WI38 (cell line): ENCODE data around the gene LCT.
A peak's percentile ranks its signal among the peaks of the same experiment; 100 is the strongest.
"Not testable (repeated sequence)": the region's sequence is repeated elsewhere in the genome, so short reads cannot be mapped to it uniquely, and the experiment has no call there.

Experiments
- H3K4me3 ChIP-seq: 2 replicates; pipeline ENCODE4 v1.5.1; 2011; ENCODE audit warnings: low read depth, mild to moderate bottlenecking, control low read depth, low read length
- TF ChIP-seq, protein P1 (sequence below): IDR thresholded peaks from 2 replicates; pipeline ENCODE4 v1.5.1; 2012; ENCODE audit warnings: low read depth, mild to moderate bottlenecking, control low read depth, low read length

Gene LCT

DNA sequence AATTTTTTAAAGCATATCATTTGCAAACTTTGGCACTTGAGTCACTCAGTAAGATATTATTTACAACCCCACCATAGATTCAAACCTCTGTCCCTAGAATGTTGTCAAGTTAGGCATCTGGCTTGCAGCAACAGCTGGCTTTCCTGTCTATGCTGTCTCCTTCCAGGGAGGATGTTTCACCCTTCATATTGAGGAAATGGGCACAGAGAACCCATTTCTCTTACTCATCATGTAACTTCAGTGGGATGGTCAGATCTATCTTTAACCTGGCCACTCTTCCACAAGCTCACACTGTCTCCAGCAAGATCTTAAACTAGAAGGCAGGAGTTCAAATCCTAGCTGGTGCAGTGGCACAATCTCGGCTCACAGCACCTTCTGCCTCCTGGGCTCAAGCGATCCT, 15.8 kb downstream of the LCT start:
- TF ChIP-seq, protein P1, sequence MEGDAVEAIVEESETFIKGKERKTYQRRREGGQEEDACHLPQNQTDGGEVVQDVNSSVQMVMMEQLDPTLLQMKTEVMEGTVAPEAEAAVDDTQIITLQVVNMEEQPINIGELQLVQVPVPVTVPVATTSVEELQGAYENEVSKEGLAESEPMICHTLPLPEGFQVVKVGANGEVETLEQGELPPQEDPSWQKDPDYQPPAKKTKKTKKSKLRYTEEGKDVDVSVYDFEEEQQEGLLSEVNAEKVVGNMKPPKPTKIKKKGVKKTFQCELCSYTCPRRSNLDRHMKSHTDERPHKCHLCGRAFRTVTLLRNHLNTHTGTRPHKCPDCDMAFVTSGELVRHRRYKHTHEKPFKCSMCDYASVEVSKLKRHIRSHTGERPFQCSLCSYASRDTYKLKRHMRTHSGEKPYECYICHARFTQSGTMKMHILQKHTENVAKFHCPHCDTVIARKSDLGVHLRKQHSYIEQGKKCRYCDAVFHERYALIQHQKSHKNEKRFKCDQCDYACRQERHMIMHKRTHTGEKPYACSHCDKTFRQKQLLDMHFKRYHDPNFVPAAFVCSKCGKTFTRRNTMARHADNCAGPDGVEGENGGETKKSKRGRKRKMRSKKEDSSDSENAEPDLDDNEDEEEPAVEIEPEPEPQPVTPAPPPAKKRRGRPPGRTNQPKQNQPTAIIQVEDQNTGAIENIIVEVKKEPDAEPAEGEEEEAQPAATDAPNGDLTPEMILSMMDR, result no peak
- H3K4me3 ChIP-seq, result no peak overlapping the region

- H3K4me3 ChIP-seq, result no peak overlapping the region
- TF ChIP-seq, protein P1, result no peak
These were observed 16.9 kb downstream of the LCT start for GRCh38 chr2:135820003-135820618.

DNA sequence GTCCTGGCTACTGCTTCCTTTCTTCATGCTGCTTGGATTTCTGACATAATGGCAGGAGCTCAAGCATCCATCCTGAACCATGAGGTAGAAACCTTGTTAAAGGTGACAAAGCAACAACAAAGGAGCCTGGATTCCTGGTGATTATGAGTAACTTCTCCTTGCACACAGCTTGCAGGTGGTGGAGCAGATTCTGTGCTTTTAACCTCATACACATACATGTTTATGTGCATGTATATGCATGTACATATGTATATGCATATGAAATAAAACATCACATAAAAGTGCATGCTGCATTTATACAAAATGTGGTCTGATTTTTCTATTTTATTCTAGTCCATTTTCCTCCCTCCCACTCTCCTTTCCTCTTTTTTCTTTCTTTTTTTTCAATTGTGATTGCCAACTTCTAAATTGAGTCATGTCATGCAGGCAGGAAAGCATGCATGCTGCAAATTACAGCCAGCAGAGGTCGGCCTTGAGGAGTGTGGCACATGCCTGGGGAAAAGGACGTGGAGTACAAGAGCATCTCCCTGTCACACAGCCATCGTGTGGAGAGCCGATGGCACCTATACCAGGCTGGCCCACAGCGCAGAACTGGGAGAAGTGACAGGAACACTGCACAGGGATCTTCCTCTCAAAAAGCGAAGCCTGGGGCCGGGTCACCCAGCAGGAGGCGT, 17.9 kb downstream of the LCT start:
- TF ChIP-seq, protein P1, result peak; percentile 25; the same call in 1 of the 2 replicates
- H3K4me3 ChIP-seq, result no peak overlapping the region

GRCh38 chr2:135817951-135818350, 19.0 kb downstream of the LCT start:
- H3K4me3 ChIP-seq, result no peak overlapping the region
- TF ChIP-seq, protein P1, result no peak

GRCh38 chr2:135817466-135817865, 19.5 kb downstream of the LCT start:
- no peak overlapping the region for H3K4me3 ChIP-seq

GRCh38 chr2:135815269-135815668, 21.7 kb downstream of the LCT start:
- TF ChIP-seq, protein P1, result no peak
- H3K4me3 ChIP-seq, result no peak overlapping the region

More at GRCh38 chr2:135817466-135817865, 19.5 kb downstream of the LCT start:
- TF ChIP-seq, protein P1, result no peak

DNA sequence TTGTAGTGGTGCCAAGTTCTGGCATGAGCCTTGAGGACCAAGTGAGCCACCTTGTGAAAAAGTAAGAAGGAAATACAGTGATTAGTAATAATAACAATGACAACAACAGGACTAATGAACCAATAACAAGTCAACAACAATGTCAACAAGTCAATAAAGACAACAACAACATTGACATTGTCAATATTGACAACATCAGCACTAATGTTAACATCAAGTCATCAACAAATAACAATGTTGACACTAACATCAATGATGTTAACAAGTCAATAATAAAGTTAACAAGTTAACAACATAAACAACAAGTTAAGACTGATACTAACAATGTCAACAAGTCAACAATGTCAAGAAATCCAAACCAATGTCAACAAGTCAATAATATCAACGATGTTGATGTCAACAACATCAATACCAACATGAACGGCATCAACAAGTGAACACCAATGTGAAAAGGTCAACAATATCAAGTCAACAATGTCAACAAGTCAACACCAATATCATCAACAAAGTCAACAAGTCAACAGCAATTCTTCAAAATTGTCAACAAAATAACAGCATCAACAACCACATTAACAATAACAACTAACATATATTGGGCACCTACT, 24.0 kb downstream of the LCT start:
- TF ChIP-seq, protein P1, result no peak
- H3K4me3 ChIP-seq, result no peak overlapping the region

DNA sequence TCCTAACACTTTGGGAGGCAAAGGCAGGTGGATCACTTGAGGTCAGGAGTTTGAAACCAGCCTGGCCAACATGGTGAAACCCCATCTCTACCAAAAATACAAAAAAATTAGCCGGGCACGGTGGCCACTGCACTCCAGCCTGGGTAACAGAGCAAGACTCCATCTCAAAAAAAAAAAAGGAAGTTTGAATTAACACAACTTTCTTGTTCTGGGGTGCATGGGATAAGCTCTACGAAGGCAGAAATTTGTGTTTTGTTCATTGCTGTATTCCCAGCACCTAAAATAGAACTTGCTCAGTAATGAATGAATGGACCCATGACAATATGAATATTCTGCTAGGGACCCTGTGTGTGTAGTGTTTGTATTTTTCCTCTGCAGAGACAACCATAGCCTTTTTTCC, 29.1 kb downstream of the LCT start:
- H3K4me3 ChIP-seq, result not testable (repeated sequence)
